COLO668 (cell line): ENCODE data around the gene PPM1H.
A peak's percentile ranks its signal among the peaks of the same experiment; 100 is the strongest.

Experiments
- DNase-seq: peaks from one replicate; lab custom pipeline; 2025; ENCODE audit not compliant: unreplicated experiment; lab: John Stamatoyannopoulos, UW

PPM1H gene

GRCh38 chr12:62716037-62716436 is 218.9 kb downstream of the PPM1H start:
- no peak for DNase-seq

DNA sequence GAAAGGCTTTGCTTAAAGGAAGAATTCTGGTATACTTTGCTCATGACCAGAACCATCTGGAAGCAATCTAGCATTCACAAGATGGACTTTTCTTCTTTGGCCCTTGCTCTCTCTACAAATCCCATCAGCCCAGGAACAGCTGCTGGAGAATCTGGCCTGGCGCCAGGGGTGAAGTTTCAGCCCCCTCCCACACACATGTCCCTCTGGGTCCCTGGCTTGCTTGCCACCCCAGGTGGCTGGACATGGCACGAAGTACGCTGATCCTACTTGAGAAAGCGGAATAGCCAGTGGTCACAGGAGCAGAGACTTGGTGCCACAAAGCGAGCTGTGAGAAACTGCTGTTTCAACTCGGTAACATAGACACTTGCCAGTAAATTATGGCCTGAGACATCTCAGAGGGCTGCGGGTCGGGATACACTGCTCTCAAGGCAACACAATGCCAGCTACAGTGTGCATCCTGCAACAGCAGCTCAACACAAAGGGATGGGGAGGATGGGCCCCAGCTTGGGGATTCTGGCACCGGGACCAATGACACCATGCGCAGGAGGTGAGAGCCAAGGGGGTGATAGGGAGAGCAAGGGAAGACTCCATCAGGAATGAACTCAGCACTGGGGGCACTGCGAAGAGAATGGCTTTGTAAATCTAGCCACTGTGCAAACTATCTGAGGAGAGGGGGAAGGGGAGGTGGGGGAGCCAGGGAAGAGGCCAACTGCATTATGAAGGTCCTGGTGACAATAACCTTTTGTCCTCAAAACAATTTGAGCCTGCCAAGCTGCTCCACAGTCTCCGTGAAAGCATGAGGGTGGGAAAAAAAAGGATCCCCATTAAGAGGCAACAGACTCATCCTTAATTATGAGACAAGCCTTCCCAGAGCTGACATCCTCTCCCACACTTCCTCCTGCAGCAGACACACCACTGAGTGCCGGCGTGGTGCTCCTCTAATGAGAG is 219.9 kb downstream of the PPM1H start:
- peak; percentile 14 for DNase-seq

- no peak for DNase-seq
These were observed 220.7 kb downstream of the PPM1H start for GRCh38 chr12:62714181-62714773.

GRCh38 chr12:62713723-62714122 is 221.2 kb downstream of the PPM1H start:
- no peak for DNase-seq

DNA sequence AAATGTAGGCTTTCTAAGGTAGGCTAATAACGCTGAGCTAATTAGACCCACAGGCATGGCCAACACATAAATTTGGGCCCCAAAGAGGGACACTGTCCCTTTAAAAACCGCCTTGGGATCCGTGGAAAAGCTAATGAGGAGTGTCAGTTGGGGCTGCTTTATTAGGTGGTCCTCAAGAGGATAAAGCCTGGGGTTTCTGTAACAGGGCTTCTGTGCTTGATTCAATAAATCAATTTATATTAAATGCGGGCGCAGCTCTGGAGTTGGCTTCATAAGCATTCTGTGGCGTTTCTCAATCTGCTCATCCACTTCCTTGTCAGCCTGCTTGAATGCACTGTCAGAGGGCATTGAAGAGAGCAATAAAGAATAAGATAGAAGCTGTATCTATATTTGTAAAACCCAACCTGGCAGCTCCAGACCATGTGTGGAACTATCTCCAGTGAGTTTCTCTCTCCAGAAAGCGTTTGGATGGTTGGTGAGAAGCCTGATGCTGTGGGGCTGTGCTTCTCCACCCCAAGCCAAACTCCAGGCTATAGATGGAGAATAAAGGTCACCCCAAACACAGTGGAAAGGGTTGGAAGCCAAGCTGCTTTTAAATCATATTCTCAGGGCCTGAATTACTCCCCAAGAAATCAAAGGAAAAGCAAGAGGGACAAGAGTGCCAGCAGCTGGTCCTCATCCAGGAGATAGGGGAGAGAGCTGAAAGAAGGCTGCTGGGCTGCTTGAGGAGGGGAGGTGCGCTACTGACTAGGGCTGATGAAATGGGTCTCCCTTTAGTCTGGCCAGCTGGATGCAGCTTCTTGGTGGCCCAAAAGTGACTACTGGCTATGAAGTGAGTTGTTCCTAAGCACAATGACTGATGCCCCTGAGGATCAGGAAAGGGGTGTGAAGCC is 222.0 kb downstream of the PPM1H start:
- no peak for DNase-seq

GRCh38 chr12:62711631-62712241 is 223.2 kb downstream of the PPM1H start:
- no peak for DNase-seq

GRCh38 chr12:62709311-62709710 is 225.6 kb downstream of the PPM1H start:
- DNase-seq: no peak

DNA sequence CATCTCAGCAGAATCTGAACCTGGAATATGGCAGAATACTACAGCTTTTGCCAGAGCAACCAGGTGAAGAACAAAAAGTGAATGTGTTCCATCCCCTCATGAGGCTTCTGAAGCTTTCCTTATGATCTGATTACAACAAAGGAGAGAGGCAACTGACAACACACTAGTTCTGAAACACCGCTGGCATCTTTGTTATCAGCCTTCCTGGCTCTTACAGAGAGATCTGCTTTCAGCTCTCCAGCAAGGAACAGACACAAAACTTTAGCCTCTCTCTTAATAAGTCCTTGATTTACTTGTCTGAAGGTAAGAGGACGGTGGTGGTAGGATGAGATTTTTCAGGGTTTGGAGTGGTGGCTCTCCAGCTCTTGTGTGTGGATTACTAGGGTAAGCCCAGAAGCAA is 227.0 kb downstream of the PPM1H start:
- DNase-seq: no peak

DNA sequence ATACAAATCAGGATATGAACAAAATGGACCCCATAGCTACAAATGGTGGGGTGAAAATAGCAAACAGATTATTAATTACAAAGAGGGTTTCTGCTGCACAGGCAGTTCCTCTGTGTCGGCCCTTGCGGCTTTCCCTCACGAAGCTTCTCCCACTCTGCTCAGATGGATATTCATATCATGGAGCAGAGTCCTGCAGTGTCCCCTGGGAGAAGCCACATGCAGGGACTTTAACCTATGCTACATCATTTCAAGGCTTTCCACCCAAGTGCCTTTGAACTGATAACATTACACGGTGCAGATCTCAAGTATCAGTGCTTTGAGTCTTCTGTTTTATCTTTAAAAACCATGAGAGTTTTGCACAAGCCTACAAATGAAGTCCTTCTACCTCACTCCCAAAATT is 229.1 kb downstream of the PPM1H start:
- no peak for DNase-seq

GRCh38 chr12:62703011-62703380 is 232.0 kb downstream of the PPM1H start:
- no peak for DNase-seq

DNA sequence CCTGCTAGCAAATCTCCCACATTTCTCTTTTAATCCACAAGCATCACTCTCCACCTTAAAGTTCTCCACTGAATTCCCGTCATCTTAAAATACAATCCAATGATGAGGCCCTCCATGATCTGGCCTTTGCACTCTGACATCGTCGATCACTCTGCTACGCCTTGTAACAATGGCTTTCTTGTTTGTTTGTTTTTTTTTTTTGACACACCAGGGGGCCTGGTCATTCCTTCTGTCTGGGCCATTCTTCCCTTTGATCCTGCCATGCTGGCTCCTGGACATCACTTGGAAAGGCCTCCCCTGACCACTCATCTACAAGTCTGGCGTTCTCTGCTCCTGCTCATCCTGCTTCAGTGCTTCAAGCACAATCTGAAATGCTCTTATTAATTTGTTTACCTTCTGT is 233.5 kb downstream of the PPM1H start:
- no peak for DNase-seq

- no peak for DNase-seq
These were observed 234.7 kb downstream of the PPM1H start for GRCh38 chr12:62700091-62700880.

DNA sequence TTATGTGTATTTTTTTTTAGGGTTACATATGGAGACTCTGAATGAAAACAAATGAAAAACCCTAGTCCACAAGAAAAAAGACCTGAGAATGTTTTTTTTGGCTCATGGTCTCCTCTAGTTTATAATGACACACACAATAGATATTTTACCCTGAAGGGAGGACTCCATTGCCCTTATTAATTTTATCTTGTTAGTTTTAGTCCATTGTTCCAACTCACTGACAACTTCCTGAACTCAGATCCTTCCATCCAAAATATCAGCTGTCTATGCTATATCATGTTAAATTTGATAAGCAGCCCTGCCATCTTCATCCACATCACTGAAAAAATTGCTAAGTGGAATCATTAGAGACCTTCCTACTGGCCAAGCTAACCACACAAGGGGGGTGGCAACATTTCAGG is 236.2 kb downstream of the PPM1H start:
- no peak for DNase-seq

DNA sequence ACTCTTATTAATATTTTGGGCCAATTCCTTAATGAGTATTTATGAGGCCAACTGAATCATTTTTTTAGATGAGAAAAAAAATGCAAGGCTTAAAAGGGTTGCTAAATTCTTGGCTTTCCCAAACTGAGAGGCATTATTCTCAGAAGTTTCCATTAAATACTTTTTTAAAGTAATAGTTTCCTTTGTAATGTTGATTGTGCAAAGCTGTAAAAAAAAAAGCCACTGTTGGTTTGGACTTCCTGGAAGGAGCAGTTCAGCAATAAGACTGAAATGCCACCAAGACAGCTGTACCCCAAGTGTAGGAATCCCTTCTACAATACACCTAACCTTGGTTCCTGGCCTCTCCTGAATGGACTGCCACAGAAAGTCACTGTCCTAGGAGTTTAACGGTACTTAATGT is 237.1 kb downstream of the PPM1H start:
- DNase-seq: no peak

GRCh38 chr12:62695696-62696095 is 239.3 kb downstream of the PPM1H start:
- no peak for DNase-seq

GRCh38 chr12:62694632-62695031 is 240.3 kb downstream of the PPM1H start:
- no peak for DNase-seq

GRCh38 chr12:62694116-62694515 is 240.8 kb downstream of the PPM1H start:
- DNase-seq: no peak

DNA sequence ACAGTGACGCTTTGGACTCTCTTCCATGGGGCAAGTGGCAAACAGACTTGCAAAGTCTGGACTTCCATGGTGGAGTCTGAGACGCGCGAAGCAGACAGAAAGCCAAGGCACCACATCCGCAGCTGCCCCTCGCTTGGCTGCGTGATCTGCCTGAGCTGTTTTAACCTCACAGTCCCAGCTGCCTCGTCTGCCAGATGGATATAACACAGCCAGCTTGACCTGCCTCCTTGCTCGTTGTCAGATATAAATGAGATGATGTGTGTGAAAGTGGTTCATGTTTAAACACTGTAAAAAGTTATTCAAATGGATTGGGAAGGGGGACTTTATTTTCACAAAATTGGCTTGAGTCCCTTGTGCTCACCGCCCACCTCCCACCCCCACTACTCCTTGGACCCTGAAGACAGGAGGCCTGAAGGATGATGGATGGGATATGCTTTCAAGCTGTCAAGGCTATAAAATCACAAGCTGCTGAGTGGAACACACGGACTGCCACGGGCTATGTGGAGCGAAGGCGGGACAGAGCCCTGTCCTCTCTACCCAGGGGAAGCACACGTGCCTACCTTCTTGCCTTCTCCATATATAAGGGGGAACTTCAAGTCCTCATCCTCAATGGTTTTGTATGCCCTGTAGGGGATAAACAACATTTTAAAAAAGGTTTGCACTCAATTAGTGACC is 241.4 kb downstream of the PPM1H start:
- DNase-seq: no peak

DNA sequence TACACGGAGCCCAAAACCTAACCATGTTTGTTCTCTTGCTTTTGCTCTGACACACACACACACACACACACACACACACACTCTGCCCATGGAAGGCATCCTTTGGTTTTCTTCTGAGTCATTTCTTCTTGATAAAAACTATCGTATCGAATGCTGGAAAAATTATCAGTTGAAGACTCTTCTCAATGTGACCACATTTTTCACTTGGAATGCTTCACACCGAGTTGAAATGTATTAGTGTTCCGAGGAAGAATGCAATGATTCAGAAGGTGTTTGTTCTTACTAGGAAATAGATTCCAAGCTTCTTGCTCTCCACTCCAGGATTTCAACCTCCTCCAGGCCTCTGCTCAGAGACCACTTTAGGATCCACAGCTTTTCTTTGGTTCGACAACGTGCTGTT is 242.1 kb downstream of the PPM1H start:
- no peak for DNase-seq

DNA sequence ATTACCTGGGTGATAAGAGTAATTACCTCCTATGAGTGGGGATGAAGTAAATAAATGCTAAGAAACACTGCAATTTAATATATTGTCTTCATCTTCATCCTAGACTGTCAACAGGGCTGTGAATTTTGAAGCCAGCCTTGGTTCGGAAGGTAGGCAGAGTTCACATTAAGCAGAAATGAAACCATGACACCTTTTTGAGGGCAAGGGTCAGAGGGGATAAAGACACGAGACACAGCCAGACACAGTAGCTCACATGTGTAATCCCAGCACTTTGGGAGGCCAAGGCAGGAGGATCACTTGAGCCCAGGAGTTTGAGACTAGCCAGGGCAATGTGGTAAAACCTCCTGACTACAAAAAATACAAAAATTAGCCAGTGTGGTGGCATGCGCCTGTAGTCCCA is 243.6 kb downstream of the PPM1H start:
- no peak for DNase-seq
